Thoracic aorta (tissue), 2 donors: ENCODE results near the gene DYNC1I1. TPM values are rescaled to one million over a fixed set of nuclear protein-coding genes. Genes with fewer than 3 reads are reported as not detected.

Experiments
- ATAC-seq: fragments of 150-250 bp; one replicate; pipeline ENCODE4 v1.8.0; 2017; ENCODE audit warnings: low read depth; ENCODE audit not compliant: insufficient number of reproducible peaks, low FRiP score
- DNase-seq: peaks from one replicate; pipeline ENCODE4 v3.0.0-alpha.2; 2020; ENCODE audit warnings: low spot score
- H3K27ac ChIP-seq, 2 donors: fragments of 200-600 bp; sonication (generic); 1 replicate in 1 of 2; 2 replicates in 1 of 2; pipeline ENCODE4 v1.5.1; 2016; ENCODE audit warnings: mild to moderate bottlenecking in 2 of 2, moderate library complexity in 2 of 2
- H3K27me3 ChIP-seq: fragments of 200-600 bp; sonication (generic); replicated peaks from 2 replicates; pipeline ENCODE4 v1.6.0; 2016; ENCODE audit warnings: mild to moderate bottlenecking; ENCODE audit not compliant: insufficient read depth
- H3K36me3 ChIP-seq: fragments of 200-600 bp; sonication (generic); one replicate; pipeline ENCODE4 v1.5.1; 2016
- H3K4me1 ChIP-seq, 2 donors: fragments of 200-600 bp; sonication (generic); 1 replicate in 1 of 2; 2 replicates in 1 of 2; pipeline versions ENCODE4 v1.5.1 to v1.6.0; 2016; ENCODE audit warnings: low read depth in 2 of 2, mild to moderate bottlenecking in 1 of 2; ENCODE audit not compliant: control insufficient read depth in 1 of 2
- H3K4me3 ChIP-seq: fragments of 200-600 bp; sonication (generic); 2 replicates; pipeline ENCODE4 v1.5.1; 2016; ENCODE audit warnings: mild to moderate bottlenecking
- H3K9me3 ChIP-seq: fragments of 200-600 bp; sonication (generic); 2 replicates; pipeline ENCODE4 v1.5.1; 2016
- CTCF ChIP-seq: fragments of 200-600 bp; sonication (generic); IDR thresholded peaks from one replicate; pipeline ENCODE4 v1.5.1; 2019; ENCODE audit warnings: antibody characterized with exemption
- total RNA-seq, 2 donors: library from RNA; depleted of rRNA; stranded (reverse); fragments of >200 nt; gene quantifications; one replicate each; pipeline versions ENCODE4 v1.1.0 to v1.2.3, GENCODE V29; 2016

The DYNC1I1 gene
- total RNA-seq, 2 donors from 2014 or later: 24.6 to 69.1 TPM

- ATAC-seq (no peak), DNase-seq (no peak)
- no peaks in the 10 kb centered on the region for H3K36me3 ChIP-seq
- no peaks in the 10 kb centered on the region for H3K9me3 ChIP-seq
- no peaks in the 10 kb centered on the region for H3K27me3 ChIP-seq
- H3K4me3 ChIP-seq: no peak overlapping the region
- H3K27ac ChIP-seq: no peak overlapping the region
- no peaks in the 10 kb centered on the region for H3K4me1 ChIP-seq
- no peak for TF ChIP-seq CTCF
These were observed 34.4 kb upstream of the DYNC1I1 start for GRCh38 chr7:95737828-95738505.

DNA sequence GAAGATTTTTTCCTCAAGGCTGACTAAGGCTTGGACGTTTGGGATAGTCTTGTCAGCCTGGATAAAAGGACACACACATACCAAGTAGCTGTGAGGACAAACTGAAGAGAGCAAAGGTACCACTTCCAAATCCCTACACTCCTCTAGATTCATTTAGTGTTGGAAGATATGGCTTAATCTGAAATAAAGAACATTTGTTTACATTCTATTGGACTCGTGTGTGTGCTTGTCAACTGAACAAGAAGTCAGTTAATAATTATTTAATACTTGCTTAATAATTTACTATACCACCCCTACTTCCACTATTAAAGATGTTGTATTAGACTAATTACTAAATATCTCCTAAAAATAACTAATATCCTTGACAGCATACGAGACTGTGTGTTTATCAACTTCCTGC is 23.3 kb upstream of the DYNC1I1 start:
- no peaks in the 10 kb centered on the region for H3K9me3 ChIP-seq
- DNase-seq: no peak
- H3K27me3 ChIP-seq: no peaks in the 10 kb centered on the region
- H3K4me1 ChIP-seq: no peaks in the 10 kb centered on the region
- no peak for TF ChIP-seq CTCF
- no peak overlapping the region for H3K4me3 ChIP-seq
- no peak for ATAC-seq
- no peak overlapping the region for H3K27ac ChIP-seq
- H3K36me3 ChIP-seq: no peaks in the 10 kb centered on the region

- Histone ChIP-seq H3K9me3 (no peaks in the 10 kb centered on the region), H3K27ac (no peak overlapping the region), H3K36me3 (no peaks in the 10 kb centered on the region), H3K4me3 (no peak overlapping the region), H3K4me1 (no peaks in the 10 kb centered on the region), H3K27me3 (no peaks in the 10 kb centered on the region)
- no peak for DNase-seq
- no peak for ATAC-seq
- no peak for TF ChIP-seq CTCF
These were observed 22.8 kb upstream of the DYNC1I1 start for GRCh38 chr7:95749515-95749914.

DNA sequence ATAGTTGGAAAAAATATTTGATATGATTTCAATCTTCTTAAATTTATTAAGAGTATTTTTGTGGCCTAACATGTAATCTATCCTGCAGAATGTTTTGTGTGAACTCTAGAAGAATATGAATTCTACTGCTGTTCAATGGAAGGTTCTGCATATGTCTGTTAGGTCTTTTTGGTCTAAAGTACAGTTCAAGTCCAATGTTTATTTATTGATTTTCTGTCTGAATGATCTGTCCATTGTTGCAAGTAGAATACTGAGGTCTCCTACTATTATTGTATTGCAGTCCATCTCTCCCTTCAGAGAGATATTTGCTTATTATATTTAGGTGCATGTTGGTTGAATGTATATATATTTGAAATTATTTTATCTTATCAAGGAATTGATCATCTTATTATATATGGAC is 18.9 kb upstream of the DYNC1I1 start:
- no peak for TF ChIP-seq CTCF
- peaks cover 0 to 7% of the 10 kb centered on the region in 2 donors for H3K4me1 ChIP-seq
- no peaks in the 10 kb centered on the region for H3K9me3 ChIP-seq
- no peak overlapping the region for H3K27ac ChIP-seq
- H3K36me3 ChIP-seq: no peaks in the 10 kb centered on the region
- ATAC-seq: no peak
- no peak overlapping the region for H3K4me3 ChIP-seq
- DNase-seq: no peak
- no peaks in the 10 kb centered on the region for H3K27me3 ChIP-seq

- no peaks in the 10 kb centered on the region for H3K36me3 ChIP-seq
- no peak overlapping the region for H3K27ac ChIP-seq
- DNase-seq (no peak), ATAC-seq (no peak)
- no peak overlapping the region for H3K4me3 ChIP-seq
- no peaks in the 10 kb centered on the region for H3K9me3 ChIP-seq
- H3K27me3 ChIP-seq: no peaks in the 10 kb centered on the region
- peaks cover 0 to 8% of the 10 kb centered on the region in 2 donors for H3K4me1 ChIP-seq
- TF ChIP-seq CTCF: no peak
These were observed 16.9 kb upstream of the DYNC1I1 start for GRCh38 chr7:95755277-95755934.
